ENCODE data around the gene KCNJ9. TPM values are rescaled to one million over a fixed set of nuclear protein-coding genes. Genes with fewer than 3 reads are reported as not detected.

Gene KCNJ9
- total and polyA plus RNA-seq, 2 of the 4 experiments (the other 2 are of a cell fraction) = not detected

GRCh38 chr1:160075836-160076235, 5.5 kb upstream of the KCNJ9 start:
- H3K9me1 ChIP-seq (ENCODE audit: insufficient read depth, low read length) = no peaks in the 10 kb centered on the region
- DNase-seq (no peak), ATAC-seq (ENCODE audit: low read depth) (no peak)
- dilution Hi-C loops (cut with HindIII; ENCODE audit: low sequenced_read_pairs, unreplicated experiment) = no loop called here
- no peak overlapping the region for H4K5ac ChIP-seq (ENCODE audit: low read depth, low read length)
- H3K9me3 ChIP-seq (ENCODE audit: control insufficient read depth, insufficient read depth, low read length) = no peaks in the 10 kb centered on the region; the same call in 1 of the 2 replicates
- WGBS, 2 experiments (ENCODE audit: extremely low coverage in 2 of 2, insufficient read length in 1 of 2) = no CpG with 5 or more reads among the region's 2 CpGs
- no peak overlapping the region for H2BK5ac ChIP-seq (ENCODE audit: low read depth, low read length, poor library complexity, severe bottlenecking)
- no peaks in the 10 kb centered on the region for H4K20me1 ChIP-seq (ENCODE audit: insufficient read depth, low read length)
- no peak overlapping the region for H3K4me3 ChIP-seq (ENCODE audit: insufficient read depth, low read depth, low read length)
- no peak overlapping the region for H3K27ac ChIP-seq (ENCODE audit: insufficient read depth, low read length)
- no peak overlapping the region for H2AFZ ChIP-seq (replicated peaks; ENCODE audit: low read length, poor library complexity)
- no peak overlapping the region for H3K4me2 ChIP-seq (ENCODE audit: low read depth, low read length)
- H4K8ac ChIP-seq (ENCODE audit: low read depth in 2 of 2, low read length in 2 of 2) = no peak overlapping the region
- H2BK15ac ChIP-seq (ENCODE audit: low read depth, low read length) = no peak overlapping the region
- H2BK120ac ChIP-seq (ENCODE audit: low read depth, low read length) = no peak overlapping the region
- POLR2A ChIA-PET (ENCODE audit: unreplicated experiment) = no interaction called here
- H3K79me1 ChIP-seq (ENCODE audit: low read depth in 1 of 2, low read length in 2 of 2) = no peaks in the 10 kb centered on the region
- no peaks in the 10 kb centered on the region for H3K36me3 ChIP-seq (ENCODE audit: control insufficient read depth, insufficient read depth, low read length)
- H2AK9ac ChIP-seq (replicated peaks; ENCODE audit: low read depth, low read length, poor library complexity) = no peak overlapping the region
- H3K9ac ChIP-seq (ENCODE audit: low read depth, low read length) = no peak overlapping the region
- H3K23ac ChIP-seq (ENCODE audit: low read depth, low read length) = no peak overlapping the region
- intact Hi-C loops (cut with micrococcal nuclease) = no loop called here
- CTCF ChIA-PET = interaction anchor here (2.0 kb wide), 1 partner anchor 10 kb away, joined by 7 read pairs; no protein-coding TSS in a partner anchor
- H3K56ac ChIP-seq (ENCODE audit: extremely low read depth, insufficient read depth, low read length) = no peak overlapping the region
- peaks cover 54% of the 10 kb centered on the region for H3K27me3 ChIP-seq (ENCODE audit: control insufficient read depth, insufficient read depth, low read length)
- no peak for TF ChIP-seq MAFK (IDR thresholded peaks at IDR 0.05; ENCODE audit: low read depth, low read length)
- no peak for TF ChIP-seq BHLHE40 (IDR thresholded peaks at IDR 0.05; ENCODE audit: low read depth, low read length)
- TF ChIP-seq CTCF (conservative IDR thresholded peaks at IDR 0.05; ENCODE audit: low read depth, low read length) = no peak
- TF ChIP-seq NFE2L2 (IDR thresholded peaks at IDR 0.05; ENCODE audit: low read depth, low read length) = no peak
- no peak for TF ChIP-seq SMC3 (IDR thresholded peaks at IDR 0.05; ENCODE audit: low read depth, low read length)
- no peak for TF ChIP-seq ELK1 (IDR thresholded peaks at IDR 0.05; ENCODE audit: borderline replicate concordance, low read depth, low read length)
- no peak for TF ChIP-seq FOS (IDR thresholded peaks at IDR 0.05; ENCODE audit: low read depth, low read length)
- no peak for TF ChIP-seq RAD21 (IDR thresholded peaks at IDR 0.05; ENCODE audit: low read length)
- TF ChIP-seq RFX5 (IDR thresholded peaks at IDR 0.05; ENCODE audit: low read depth, low read length) = no peak
- H2AK5ac ChIP-seq (ENCODE audit: low read depth, low read length) = no peak overlapping the region
- H3K4me1 ChIP-seq (ENCODE audit: control insufficient read depth, insufficient read depth, low read length) = no peaks in the 10 kb centered on the region
- no peak overlapping the region for H3K14ac ChIP-seq (replicated peaks; ENCODE audit: low read depth, low read length)
- no peak overlapping the region for H4K91ac ChIP-seq (ENCODE audit: insufficient read depth, low read depth, low read length)
- no peak overlapping the region for H3K18ac ChIP-seq (ENCODE audit: low read depth, low read length)
- no peak overlapping the region for H3K4ac ChIP-seq (ENCODE audit: low read depth, low read length)
- no peak overlapping the region for H2BK20ac ChIP-seq (ENCODE audit: low read depth, low read length)
- in situ Hi-C loops (cut with MboI; ENCODE audit: low sequenced_read_pairs) = no loop called here
- BruUV-seq (replicated peaks) = no TSS peak

Measured in IMR-90 (cell line).